ENCODE data around the gene ITGB3. TPM values are rescaled to one million over a fixed set of nuclear protein-coding genes. Genes with fewer than 3 reads are reported as not detected.

The ITGB3 gene
- total RNA-seq (2011; cell fraction: chromatin; rRNA removed; ENCODE audit: low replicate concordance) = 3.2 and 6.2 TPM in 2 replicates
- total RNA-seq (2011; cell fraction: nucleolus; rRNA removed) = 2.8 and 4.7 TPM in 2 replicates
- total RNA-seq (2011; cell fraction: nucleoplasm; rRNA removed) = 3.4 and 4.4 TPM in 2 replicates
- total RNA-seq (2014; rRNA removed) (0.45 and 0.54 TPM in 2 replicates), total RNA-seq (2014; rRNA removed; fragmentation: Illumina TruSeq; extraction: Trizol) (0.47 and 0.99 TPM in 2 replicates), total RNA-seq (2015; rRNA removed; fragmentation: Illumina TruSeq; extraction: Trizol) (0.30 and 0.62 TPM in 2 replicates), total RNA-seq (2021) (0.84 and 0.92 TPM in 2 replicates), polyA plus RNA-seq (2011; rRNA removed) (1.1 and 2.6 TPM in 2 replicates), polyA plus RNA-seq (2014; fragmentation: Illumina TruSeq; extraction: Trizol) (0.60 and 0.62 TPM in 2 replicates), polyA plus RNA-seq (2014; fragmentation: Nextera tagmentation; extraction: Ambion mirVana) (under 1 TPM in 1 of 2 experiments, not detected in 1; 0.08 TPM), polyA plus RNA-seq (2014; rRNA removed) (0.32 and 0.62 TPM in 2 replicates), polyA minus RNA-seq (2011; rRNA and poly(A)+ RNA removed) (1.8 and 6.9 TPM in 2 replicates), Bru-seq, nascent RNA (percentile 38 among the genes with signal in this experiment), BruChase-seq, experiment 1, labeled RNA remaining after a 2-hour chase (percentile 36 among the genes with signal in this experiment), BruChase-seq, experiment 2, labeled RNA remaining after a 6-hour chase (percentile 47 among the genes with signal in this experiment)
- polyA plus RNA-seq (2011; cell fraction: cytosol; rRNA removed) = 1.0 and 1.9 TPM in 2 replicates
- polyA plus RNA-seq (2011; cell fraction: nucleus; rRNA removed) = 0.95 and 3.2 TPM in 2 replicates
- 0.73 and 1.0 TPM in 2 replicates for polyA plus RNA-seq (2012)
- polyA minus RNA-seq (2011; cell fraction: cytosol; rRNA and poly(A)+ RNA removed) = 0.64 and 3.1 TPM in 2 replicates
- polyA minus RNA-seq (2011; cell fraction: nucleus; rRNA and poly(A)+ RNA removed) = 1.2 and 1.6 TPM in 2 replicates
- long read RNA-seq, experiment 1, partial matches to known transcripts = 2 of 3 reads
- long read RNA-seq, experiment 1, other reads (novel, unspliced or antisense) = 1 of 3 reads
- long read RNA-seq, experiment 2, partial matches to known transcripts = 0 of 1 reads
- long read RNA-seq, experiment 2, other reads (novel, unspliced or antisense) = 0 of 1 reads
- long read RNA-seq, experiment 3 = 0 reads

DNA sequence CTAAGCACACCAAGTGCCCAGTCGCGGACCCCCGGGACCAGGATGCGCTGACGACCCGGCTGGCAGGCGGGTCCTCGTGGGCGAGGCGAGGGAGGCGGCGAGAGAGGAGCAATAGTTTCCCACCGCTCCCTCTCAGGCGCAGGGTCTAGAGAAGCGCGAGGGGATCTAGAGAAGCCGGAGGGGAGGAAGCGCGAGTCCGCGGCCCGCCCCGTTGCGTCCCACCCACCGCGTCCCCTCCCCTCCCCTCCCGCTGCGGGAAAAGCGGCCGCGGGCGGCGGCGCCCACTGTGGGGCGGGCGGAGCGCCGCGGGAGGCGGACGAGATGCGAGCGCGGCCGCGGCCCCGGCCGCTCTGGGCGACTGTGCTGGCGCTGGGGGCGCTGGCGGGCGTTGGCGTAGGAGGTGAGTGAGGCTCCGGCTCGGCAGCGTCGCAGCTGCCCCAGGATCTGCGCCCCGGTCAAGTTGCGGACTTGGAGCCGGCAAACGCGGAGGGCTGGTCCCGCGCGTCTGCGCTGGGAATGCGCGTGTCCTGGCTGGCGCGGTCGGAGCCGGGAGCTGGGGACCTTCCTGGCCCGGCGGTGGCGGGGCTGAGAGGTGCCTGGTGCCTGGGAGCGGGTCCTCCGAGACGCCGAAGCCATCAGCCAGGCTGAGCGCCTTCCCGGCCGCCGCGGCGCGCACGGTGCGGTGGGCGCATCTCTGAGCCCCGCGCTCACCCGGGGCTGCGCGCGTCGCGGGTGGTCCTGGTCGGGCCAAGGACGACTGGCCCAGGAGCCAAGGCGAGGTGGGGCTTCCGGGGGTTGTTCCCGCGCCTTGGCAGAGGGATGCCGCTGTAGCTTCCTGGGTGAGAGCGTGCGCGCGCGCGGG is at the start of gene ITGB3:
ITGB3 (plus strand) TSS at position 287 of the 862 bp plus-strand sequence; CDS start at position 322, 35 bp downstream.
- Histone ChIP-seq H3K9me3 (replicated peaks; ENCODE audit: control insufficient read depth, insufficient read depth, low read depth, low read length) (no peaks in the 10 kb centered on the region), H4K20me1 (replicated peaks; ENCODE audit: control insufficient read depth, insufficient read depth, low read length) (no peaks in the 10 kb centered on the region), H3K4me2 (ENCODE audit: insufficient read depth, low read length) (peak within 1 kb of the TSS; percentile 80), H3K9me1 (ENCODE audit: control insufficient read depth, insufficient read depth, low read length) (no peaks in the 10 kb centered on the region), H2AFZ (ENCODE audit: low read depth, low read length) (peak within 1 kb of the TSS; percentile 96), H3K4me3 (peak within 1 kb of the TSS; percentile 57), H3K27ac (ENCODE audit: extremely low read depth, low read depth, low read length) (peak within 1 kb of the TSS; percentile 36; the same call in 2 of the 3 replicates), H3K36me3 (ENCODE audit: control insufficient read depth, insufficient read depth, low read length) (no peaks in the 10 kb centered on the region), H3K9ac (ENCODE audit: insufficient read depth in 1 of 2, low read depth in 2 of 2, low read length in 2 of 2) (peak within 1 kb of the TSS; percentile 53 to 93; a peak in 3 of 4 replicates), H3K4me1 (replicated peaks in 1 of 2; ENCODE audit: control insufficient read depth in 2 of 2, insufficient read depth in 2 of 2, low read length in 2 of 2) (peaks cover 28 to 34% of the 10 kb centered on the region in 2 experiments), H3K79me2 (ENCODE audit: control insufficient read depth, insufficient read depth, low read length) (no peaks in the 10 kb centered on the region), H3K27me3 (ENCODE audit: control insufficient read depth in 2 of 2, insufficient read depth in 2 of 2, low read length in 2 of 2) (no peaks in the 10 kb centered on the region)
- WGBS (ENCODE audit: insufficient coverage, low coverage, missing lambda C conversion rate) = 6% methylated on average over 34 of the region's 112 CpGs
- DNase-seq (ENCODE audit: extremely low read depth in 1 of 4, low spot score in 3 of 4) = peak; percentile 81 to 91 (median 90)
- in situ Hi-C loops (cut with MboI) (no loop called here), intact Hi-C loops (cut with micrococcal nuclease) (loop anchor here (1.0 kb wide), 1 partner anchor 62 kb away; no protein-coding TSS in a partner anchor)
- POLR2A ChIA-PET = interaction anchor here (0.6 to 2.5 kb wide), 3 partner anchors 10 to 35 kb away, joined by 3 to 7 read pairs (median 3); no protein-coding TSS in a partner anchor
- CTCF ChIA-PET (ENCODE audit: low intra/inter-chr PET ratio) = interaction anchor here (0.7 kb wide), 1 partner anchor 43 kb away, joined by 3 read pairs; no protein-coding TSS in a partner anchor
- peak; percentile 98 for ATAC-seq
- no peak for FAIRE-seq
- BruUV-seq (replicated peaks) = no TSS peak
- TF ChIP-seq, protein P1, sequence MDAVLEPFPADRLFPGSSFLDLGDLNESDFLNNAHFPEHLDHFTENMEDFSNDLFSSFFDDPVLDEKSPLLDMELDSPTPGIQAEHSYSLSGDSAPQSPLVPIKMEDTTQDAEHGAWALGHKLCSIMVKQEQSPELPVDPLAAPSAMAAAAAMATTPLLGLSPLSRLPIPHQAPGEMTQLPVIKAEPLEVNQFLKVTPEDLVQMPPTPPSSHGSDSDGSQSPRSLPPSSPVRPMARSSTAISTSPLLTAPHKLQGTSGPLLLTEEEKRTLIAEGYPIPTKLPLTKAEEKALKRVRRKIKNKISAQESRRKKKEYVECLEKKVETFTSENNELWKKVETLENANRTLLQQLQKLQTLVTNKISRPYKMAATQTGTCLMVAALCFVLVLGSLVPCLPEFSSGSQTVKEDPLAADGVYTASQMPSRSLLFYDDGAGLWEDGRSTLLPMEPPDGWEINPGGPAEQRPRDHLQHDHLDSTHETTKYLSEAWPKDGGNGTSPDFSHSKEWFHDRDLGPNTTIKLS (IDR thresholded peaks at IDR 0.05; ENCODE audit: borderline replicate concordance, low read depth) = peak; percentile 45; the same call in 1 of the 2 replicates
- TF ChIP-seq, protein P2, sequence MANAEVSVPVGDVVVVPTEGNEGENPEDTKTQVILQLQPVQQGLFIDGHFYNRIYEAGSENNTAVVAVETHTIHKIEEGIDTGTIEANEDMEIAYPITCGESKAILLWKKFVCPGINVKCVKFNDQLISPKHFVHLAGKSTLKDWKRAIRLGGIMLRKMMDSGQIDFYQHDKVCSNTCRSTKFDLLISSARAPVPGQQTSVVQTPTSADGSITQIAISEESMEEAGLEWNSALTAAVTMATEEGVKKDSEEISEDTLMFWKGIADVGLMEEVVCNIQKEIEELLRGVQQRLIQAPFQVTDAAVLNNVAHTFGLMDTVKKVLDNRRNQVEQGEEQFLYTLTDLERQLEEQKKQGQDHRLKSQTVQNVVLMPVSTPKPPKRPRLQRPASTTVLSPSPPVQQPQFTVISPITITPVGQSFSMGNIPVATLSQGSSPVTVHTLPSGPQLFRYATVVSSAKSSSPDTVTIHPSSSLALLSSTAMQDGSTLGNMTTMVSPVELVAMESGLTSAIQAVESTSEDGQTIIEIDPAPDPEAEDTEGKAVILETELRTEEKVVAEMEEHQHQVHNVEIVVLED (CRISPR knock-in tag; IDR thresholded peaks at IDR 0.05) = 0 out of 2 replicates have a peak, but pooled peaks have one; percentile 4
- 0 out of 2 replicates have a peak, but pooled peaks have one; percentile 42 for TF ChIP-seq NR3C1 (CRISPR knock-in tag; IDR thresholded peaks at IDR 0.05)
- TF ChIP-seq MEF2A (IDR thresholded peaks at IDR 0.05; ENCODE audit: control insufficient read depth, low read depth, low read length) = no peak
- no peak for TF ChIP-seq BRF2 (IDR thresholded peaks at IDR 0.05; ENCODE audit: borderline replicate concordance, insufficient read depth, insufficient read length)
- TF ChIP-seq HMGXB4 (CRISPR knock-in tag; IDR thresholded peaks at IDR 0.05) = 0 out of 2 replicates have a peak, but pooled peaks have one; percentile 54
- TF ChIP-seq SUPT5H (IDR thresholded peaks at IDR 0.05) = peak; percentile 47; the same call in 1 of the 2 replicates
- no peak for TF ChIP-seq SNAPC5 (CRISPR knock-in tag; IDR thresholded peaks at IDR 0.05)
